Right lobe of liver (tissue), 4 donors: ENCODE measurements around the gene LCE2A.

Source experiments
- POLR2A ChIP-seq: fragments of 450-650 bp; IDR thresholded peaks from one replicate; pipeline ENCODE4 v1.6.1; 2017; ENCODE audit warnings: antibody characterized with exemption, mild to moderate bottlenecking
- TF ChIP-seq, protein P1 (sequence below), 4 donors: fragments of 200-600 bp in 3 of 4; fragments of 450-650 bp in 1 of 4; IDR thresholded peaks; one replicate each; pipeline versions ENCODE4 v1.5.1 to v1.8.0; 2016 to 2022; ENCODE audit warnings: antibody characterized with exemption in 4 of 4, mild to moderate bottlenecking in 2 of 4
- donor health status: DM: no; HTN: no; CAD: no.
- donor health status: DM: no; HTN: no; CAD: no.
- donor health status: DM: no; HTN: yes; CAD: no.

DNA sequence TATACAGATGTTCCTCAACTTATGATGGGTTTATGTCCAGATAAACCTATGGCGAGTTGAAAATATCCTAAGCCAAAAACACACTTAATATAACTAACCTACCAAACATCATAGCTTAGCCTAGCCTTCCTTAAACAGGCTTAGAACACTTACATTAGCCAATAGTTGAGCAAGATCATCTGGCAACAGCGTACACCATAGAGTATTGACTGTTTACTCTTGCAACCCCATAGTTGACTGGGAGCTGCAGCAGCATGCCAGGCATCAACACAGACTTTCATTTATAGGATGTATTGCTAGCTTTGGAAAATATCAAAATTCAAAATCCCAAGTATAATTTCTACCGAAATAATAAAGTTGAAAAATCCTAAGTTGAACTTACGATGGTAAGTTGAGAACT lies 40.5 kb upstream of the LCE2A start:
- TF ChIP-seq, protein P1, sequence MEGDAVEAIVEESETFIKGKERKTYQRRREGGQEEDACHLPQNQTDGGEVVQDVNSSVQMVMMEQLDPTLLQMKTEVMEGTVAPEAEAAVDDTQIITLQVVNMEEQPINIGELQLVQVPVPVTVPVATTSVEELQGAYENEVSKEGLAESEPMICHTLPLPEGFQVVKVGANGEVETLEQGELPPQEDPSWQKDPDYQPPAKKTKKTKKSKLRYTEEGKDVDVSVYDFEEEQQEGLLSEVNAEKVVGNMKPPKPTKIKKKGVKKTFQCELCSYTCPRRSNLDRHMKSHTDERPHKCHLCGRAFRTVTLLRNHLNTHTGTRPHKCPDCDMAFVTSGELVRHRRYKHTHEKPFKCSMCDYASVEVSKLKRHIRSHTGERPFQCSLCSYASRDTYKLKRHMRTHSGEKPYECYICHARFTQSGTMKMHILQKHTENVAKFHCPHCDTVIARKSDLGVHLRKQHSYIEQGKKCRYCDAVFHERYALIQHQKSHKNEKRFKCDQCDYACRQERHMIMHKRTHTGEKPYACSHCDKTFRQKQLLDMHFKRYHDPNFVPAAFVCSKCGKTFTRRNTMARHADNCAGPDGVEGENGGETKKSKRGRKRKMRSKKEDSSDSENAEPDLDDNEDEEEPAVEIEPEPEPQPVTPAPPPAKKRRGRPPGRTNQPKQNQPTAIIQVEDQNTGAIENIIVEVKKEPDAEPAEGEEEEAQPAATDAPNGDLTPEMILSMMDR (IDR thresholded peaks at IDR 0.05) = no peak
- no peak for TF ChIP-seq POLR2A
